Retinal pigment epithelial cell (primary cell): ENCODE data around the gene CRKL.

ENCODE experiments used
- DNase-seq: peaks from one replicate; pipeline ENCODE4 v3.0.0-alpha.2; 2010; ENCODE audit warnings: low read depth
- H3K4me3 ChIP-seq: 2 replicates; pipeline ENCODE4 v1.5.1; 2011; ENCODE audit warnings: mild to moderate bottlenecking, low read length, control low read depth, moderate library complexity
- CTCF ChIP-seq: conservative IDR thresholded peaks from 2 replicates; pipeline ENCODE4 v1.5.1; 2011; ENCODE audit warnings: low read depth, low read length, control low read depth, inconsistent platforms

CRKL gene

DNA sequence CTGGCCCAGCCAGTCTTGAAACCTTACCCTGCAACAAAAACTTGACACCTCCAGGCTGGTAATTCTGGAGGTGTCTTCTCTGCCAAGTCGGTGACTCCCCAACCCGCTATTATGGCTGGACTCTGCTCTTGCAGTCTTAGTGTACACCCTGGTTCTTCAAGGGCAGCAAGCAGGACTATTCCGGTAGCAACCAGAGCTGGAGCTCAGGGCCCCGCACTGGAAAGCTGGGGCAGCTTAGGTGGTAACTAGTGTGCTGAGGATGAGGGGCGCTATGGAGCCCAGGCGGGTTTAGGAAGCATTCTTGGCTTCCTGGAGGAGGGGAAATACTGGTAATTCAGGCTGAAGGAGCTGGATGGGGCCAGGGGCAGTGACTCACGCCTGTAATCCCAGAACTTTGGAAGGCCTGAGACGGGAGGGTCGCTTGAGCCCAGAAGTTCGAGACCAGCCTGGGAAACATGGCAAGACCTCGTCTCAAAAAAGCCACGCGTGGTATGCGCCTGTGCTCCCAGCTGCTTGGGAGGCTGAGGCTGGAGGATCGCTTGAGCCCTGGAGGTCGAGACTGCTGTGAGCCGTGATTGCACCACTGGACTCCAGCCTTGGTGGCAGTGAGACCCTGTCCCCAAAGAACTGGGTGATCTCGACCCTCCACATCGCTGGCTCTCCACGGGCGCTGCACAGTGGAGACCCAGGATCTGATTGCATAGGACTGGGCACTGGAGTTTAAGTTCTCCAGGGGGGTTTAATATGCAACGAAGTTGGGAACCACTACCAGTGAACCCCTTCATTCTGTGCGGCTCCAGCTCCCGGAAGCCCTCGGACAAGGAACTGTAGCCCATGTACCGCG is 39.3 kb downstream of the CRKL start:
- peak; percentile 21 for TF ChIP-seq CTCF
- no peak for DNase-seq
- peak overlapping the region; percentile 74 for H3K4me3 ChIP-seq

- no peak for TF ChIP-seq CTCF
- DNase-seq: no peak
- H3K4me3 ChIP-seq: peak overlapping the region; percentile 74
These were observed 40.0 kb downstream of the CRKL start for GRCh38 chr22:20957102-20957682.

GRCh38 chr22:20957683-20958431 is 40.6 kb downstream of the CRKL start:
- no peak for TF ChIP-seq CTCF
- H3K4me3 ChIP-seq: peak overlapping the region; percentile 74
- no peak for DNase-seq

DNA sequence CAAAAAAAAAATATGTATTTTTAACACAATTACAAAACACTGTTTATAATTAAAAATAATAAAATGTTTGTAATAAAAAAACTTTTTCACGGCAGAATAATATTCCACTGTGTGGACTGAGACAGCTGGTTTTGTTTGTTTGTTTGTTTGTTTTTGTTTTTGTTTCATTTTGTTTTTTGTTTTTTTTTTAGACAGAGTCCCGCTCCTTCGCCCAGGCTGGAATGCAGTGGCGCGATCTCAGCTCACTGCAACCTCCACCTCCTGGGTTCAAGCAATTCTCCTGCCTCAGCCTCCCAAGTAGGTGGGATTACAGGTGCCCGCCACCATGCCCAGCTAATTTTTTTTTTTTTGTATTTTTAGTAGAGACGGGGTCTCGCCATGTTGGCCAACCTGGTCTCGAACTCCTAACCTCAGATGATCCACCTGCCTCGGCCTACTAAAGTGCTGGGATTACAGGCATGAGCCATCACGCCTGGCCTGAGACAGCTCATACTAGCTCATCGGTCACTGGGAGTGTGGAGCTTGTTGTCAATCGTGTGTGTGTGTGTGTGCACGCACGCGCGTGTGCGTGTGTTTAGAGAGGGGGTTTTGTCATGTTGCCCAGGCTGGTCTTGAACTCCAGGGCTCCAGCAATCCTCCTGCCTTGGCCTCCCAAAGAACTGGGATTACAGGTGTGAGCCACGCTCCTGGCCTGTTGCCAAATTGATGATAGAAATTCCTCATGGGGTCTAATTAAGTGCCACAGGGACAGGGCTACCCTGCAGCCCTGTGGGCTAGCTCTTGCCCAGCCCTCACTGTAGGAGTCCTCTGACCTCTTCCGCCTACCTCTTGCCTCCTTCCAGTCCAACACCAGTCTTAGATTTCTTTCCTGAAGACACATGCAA is 42.6 kb downstream of the CRKL start:
- DNase-seq: no peak
- TF ChIP-seq CTCF: no peak
- H3K4me3 ChIP-seq: no peak overlapping the region

DNA sequence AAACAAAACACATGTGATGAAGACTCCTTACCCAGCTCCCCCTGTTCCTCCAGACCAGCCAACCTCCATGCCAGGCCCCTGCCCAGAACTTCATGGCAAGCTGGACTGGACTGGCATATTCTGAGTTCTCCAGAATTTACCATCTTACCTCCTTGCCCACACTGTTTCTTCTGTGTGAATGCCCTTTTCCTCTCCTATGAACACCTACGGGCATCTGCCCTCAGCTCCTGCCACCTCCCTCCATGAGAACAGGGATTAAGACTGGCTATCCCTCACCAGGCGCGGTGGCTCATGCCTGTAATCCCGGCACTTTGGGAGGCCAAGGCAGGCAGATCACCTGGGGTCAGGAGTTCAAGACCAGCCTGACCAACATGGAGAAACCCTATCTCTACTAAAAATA is 43.4 kb downstream of the CRKL start:
- no peak for DNase-seq
- H3K4me3 ChIP-seq: no peak overlapping the region

More for the DNA sequence above, 43.4 kb downstream of the CRKL start:
- TF ChIP-seq CTCF: no peak
